ENCODE measurements around the gene CEBPE. TPM values are rescaled to one million over a fixed set of nuclear protein-coding genes. Genes with fewer than 3 reads are reported as not detected.

Gene CEBPE
- total and polyA plus RNA-seq, 11 donors, result 0.18 to 0.32 (median 0.24) TPM; not detected in 8

DNA sequence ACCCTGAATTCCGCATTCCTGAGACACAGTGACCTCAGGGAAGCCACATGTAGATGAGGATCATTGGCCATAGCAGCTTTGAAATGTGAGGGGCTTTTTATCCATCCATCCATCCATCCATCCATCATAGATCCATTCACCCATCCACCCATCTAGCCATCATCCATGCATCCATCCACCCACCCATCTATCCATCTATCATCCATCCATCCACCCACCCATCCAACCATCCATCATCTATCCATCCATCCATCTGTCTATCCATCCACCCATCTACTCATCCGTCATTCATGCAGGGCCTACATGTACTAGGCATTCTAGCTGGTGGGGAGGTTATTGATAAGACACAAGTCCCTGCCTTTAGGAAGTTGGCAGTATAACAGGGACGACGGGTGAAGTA lies 27.9 kb upstream of the CEBPE start:
- TF ChIP-seq, protein P1, sequence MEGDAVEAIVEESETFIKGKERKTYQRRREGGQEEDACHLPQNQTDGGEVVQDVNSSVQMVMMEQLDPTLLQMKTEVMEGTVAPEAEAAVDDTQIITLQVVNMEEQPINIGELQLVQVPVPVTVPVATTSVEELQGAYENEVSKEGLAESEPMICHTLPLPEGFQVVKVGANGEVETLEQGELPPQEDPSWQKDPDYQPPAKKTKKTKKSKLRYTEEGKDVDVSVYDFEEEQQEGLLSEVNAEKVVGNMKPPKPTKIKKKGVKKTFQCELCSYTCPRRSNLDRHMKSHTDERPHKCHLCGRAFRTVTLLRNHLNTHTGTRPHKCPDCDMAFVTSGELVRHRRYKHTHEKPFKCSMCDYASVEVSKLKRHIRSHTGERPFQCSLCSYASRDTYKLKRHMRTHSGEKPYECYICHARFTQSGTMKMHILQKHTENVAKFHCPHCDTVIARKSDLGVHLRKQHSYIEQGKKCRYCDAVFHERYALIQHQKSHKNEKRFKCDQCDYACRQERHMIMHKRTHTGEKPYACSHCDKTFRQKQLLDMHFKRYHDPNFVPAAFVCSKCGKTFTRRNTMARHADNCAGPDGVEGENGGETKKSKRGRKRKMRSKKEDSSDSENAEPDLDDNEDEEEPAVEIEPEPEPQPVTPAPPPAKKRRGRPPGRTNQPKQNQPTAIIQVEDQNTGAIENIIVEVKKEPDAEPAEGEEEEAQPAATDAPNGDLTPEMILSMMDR (IDR thresholded peaks at IDR 0.05), result no peak
- no peak for TF ChIP-seq POLR2A (IDR thresholded peaks at IDR 0.05)
- no peaks in the 10 kb centered on the region for H3K27me3 ChIP-seq
- intact Hi-C loops (cut with DNase I), result no loop called here
- 77 to 93% (median 89%) methylated on average over 4 of the region's 4 CpGs for WGBS, 4 donors
- H3K27ac ChIP-seq, result peak overlapping the region in 2 of 12 donors; percentile 23 to 59
- ATAC-seq (no peak), DNase-seq (no peak)
- no peaks in the 10 kb centered on the region for H3K9me3 ChIP-seq
- no peaks in the 10 kb centered on the region for H3K36me3 ChIP-seq
- H3K4me3 ChIP-seq, result no peak overlapping the region
- peaks cover 0 to 53% (median 17%) of the 10 kb centered on the region in 12 donors for H3K4me1 ChIP-seq

DNA sequence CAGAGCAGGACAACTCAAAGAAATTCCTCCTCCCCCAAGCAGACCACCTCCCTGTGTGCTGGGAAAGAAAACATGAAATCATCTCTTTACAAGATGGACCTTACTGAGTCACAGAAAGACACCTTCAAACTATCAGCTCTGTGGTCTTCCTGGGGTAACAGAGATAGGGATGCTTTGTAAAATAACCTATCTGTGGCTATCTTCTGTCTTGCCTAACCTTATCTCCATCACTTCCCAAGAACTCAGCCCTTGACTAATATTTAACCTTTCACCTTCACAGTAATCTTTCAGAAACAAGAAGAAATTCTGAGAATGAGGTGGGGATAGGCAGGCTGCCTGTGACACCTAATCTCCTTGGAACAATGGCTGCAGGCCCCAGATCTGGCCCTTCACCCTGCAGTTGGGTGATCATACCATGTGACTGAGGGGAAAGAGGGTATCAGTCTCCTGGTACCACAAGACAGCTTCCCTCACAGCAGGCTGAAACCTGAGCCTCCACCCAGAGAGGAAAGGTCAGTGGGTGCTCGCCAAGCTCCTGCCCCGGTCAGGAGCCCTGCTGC lies 27.4 kb upstream of the CEBPE start:
- Histone ChIP-seq H3K27ac (peak overlapping the region in 3 of 12 donors; percentile 23 to 59 (median 51)), H3K4me1 (peaks cover 0 to 52% (median 18%) of the 10 kb centered on the region in 12 donors), H3K27me3 (no peaks in the 10 kb centered on the region), H3K9me3 (no peaks in the 10 kb centered on the region), H3K36me3 (no peaks in the 10 kb centered on the region), H3K4me3 (no peak overlapping the region)
- WGBS, 4 donors, result 80 to 86% (median 84%) methylated on average over 2 of the region's 2 CpGs
- TF ChIP-seq POLR2A (IDR thresholded peaks at IDR 0.05), result no peak
- TF ChIP-seq, protein P1 (IDR thresholded peaks at IDR 0.05), result no peak
- intact Hi-C loops (cut with DNase I), result no loop called here
- ATAC-seq (no peak), DNase-seq (no peak)

DNA sequence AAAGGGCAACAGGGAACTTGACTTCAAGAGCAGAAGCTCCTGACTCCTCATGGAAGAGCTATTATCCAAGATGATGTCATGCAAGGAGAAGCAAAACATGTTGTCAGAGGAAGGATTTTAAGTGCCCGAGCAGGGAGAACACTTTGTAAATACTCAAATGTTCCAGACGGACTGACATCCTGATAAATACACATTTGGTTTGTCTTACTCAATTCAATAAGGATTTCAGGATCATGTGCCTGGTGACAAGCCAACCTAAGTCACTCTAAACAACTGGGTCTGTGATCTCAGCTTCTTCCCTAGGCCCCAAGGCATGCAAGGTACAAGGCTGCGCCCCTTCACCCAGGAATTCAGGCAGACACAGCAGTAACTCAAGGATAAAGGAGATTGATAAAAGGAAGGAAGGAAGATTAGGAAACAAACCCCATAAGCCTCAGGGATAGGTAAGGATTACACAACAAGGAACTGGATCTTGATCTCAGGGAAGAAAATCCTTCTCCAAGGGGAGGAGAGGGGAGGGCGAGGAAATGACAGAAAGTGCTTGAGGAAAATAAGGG lies 26.8 kb upstream of the CEBPE start:
- peaks cover 0 to 48% (median 15%) of the 10 kb centered on the region in 12 donors for H3K4me1 ChIP-seq
- DNase-seq, result no peak
- no peak for TF ChIP-seq POLR2A (IDR thresholded peaks at IDR 0.05)
- TF ChIP-seq, protein P1 (IDR thresholded peaks at IDR 0.05), result no peak
- peaks cover 0 to 2% (median 0%) of the 10 kb centered on the region in 9 donors for H3K36me3 ChIP-seq
- H3K4me3 ChIP-seq, result no peak overlapping the region
- no peaks in the 10 kb centered on the region for H3K9me3 ChIP-seq
- intact Hi-C loops (cut with DNase I), result no loop called here
- peak overlapping the region in 5 of 12 donors; percentile 23 to 59 (median 27) for H3K27ac ChIP-seq
- no peaks in the 10 kb centered on the region for H3K27me3 ChIP-seq
- peak in 2 of 4 donors; percentile 18 to 21 for ATAC-seq
- 48 to 62% (median 51%) methylated on average over 4 of the region's 4 CpGs for WGBS, 4 donors

DNA sequence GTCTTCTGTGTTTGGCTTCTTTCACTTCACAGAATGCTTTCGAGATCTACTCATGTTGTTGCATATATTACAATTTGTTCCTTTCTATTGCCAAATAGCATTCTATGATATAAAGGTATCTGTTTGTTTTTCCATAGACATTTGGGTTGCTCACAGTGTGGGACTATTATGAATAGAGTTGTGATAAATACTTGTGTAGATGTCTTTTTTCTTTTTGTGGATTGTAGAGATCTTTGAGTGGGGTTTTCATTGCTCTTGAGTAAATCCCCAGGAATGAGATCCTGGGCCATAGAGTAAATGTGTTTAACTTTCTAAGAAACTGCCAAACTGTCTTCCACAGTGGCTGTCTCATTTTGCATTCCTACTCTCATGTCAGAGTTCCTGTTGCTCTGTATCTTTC lies 24.9 kb upstream of the CEBPE start:
- no peak overlapping the region for H3K4me3 ChIP-seq
- peaks cover 0 to 17% (median 10%) of the 10 kb centered on the region in 9 donors for H3K36me3 ChIP-seq
- intact Hi-C loops (cut with DNase I), result no loop called here
- WGBS, 4 donors, result 72 to 79% (median 76%) methylated on average over 1 of the region's 1 CpG
- peaks cover 0 to 47% (median 15%) of the 10 kb centered on the region in 12 donors for H3K4me1 ChIP-seq
- TF ChIP-seq POLR2A (IDR thresholded peaks at IDR 0.05), result no peak
- TF ChIP-seq, protein P1 (IDR thresholded peaks at IDR 0.05), result no peak
- no peaks in the 10 kb centered on the region for H3K9me3 ChIP-seq
- DNase-seq (no peak), ATAC-seq (no peak)
- H3K27me3 ChIP-seq, result no peaks in the 10 kb centered on the region
- peak overlapping the region in 1 of 12 donors; percentile 79 for H3K27ac ChIP-seq
